NCI-H2029 (cell line): ENCODE data around the gene KIR2DL4.
"Not testable (repeated sequence)": the region's sequence is repeated elsewhere in the genome, so short reads cannot be mapped to it uniquely, and the experiment has no call there.

ENCODE experiments used
- DNase-seq: peaks from one replicate; lab custom pipeline; 2025; lab: John Stamatoyannopoulos, UW

The KIR2DL4 gene

GRCh38 chr19:54804571-54804970 lies 1.2 kb downstream of the KIR2DL4 start:
- DNase-seq, result no peak

GRCh38 chr19:54805665-54806515 lies 2.5 kb downstream of the KIR2DL4 start:
- DNase-seq, result no peak

GRCh38 chr19:54806516-54806838 lies 3.1 kb downstream of the KIR2DL4 start:
- DNase-seq, result no peak

- not testable (repeated sequence) for DNase-seq
Observed at GRCh38 chr19:54814571-54814970, 11.2 kb downstream of the KIR2DL4 start.

GRCh38 chr19:54816251-54816650 lies 12.8 kb downstream of the KIR2DL4 start, which contains the start of gene KIR3DL1:
Gene KIR3DL1, plus strand, starts transcription at chr19:54816468.
- not testable (repeated sequence) for DNase-seq

- DNase-seq, result no peak
Observed at GRCh38 chr19:54817670-54818536, 14.5 kb downstream of the KIR2DL4 start.

GRCh38 chr19:54824416-54824815 lies 21.0 kb downstream of the KIR2DL4 start:
- not testable (repeated sequence) for DNase-seq

- not testable (repeated sequence) for DNase-seq
Observed at GRCh38 chr19:54825326-54825725, 21.9 kb downstream of the KIR2DL4 start.

GRCh38 chr19:54828064-54828463 lies 24.7 kb downstream of the KIR2DL4 start:
- DNase-seq, result not testable (repeated sequence)

GRCh38 chr19:54832496-54832895 lies 29.1 kb downstream of the KIR2DL4 start, which contains the start of gene KIR2DS4:
Gene KIR2DS4, plus strand, starts transcription at chr19:54832676.
- not testable (repeated sequence) for DNase-seq

GRCh38 chr19:54835126-54835525 lies 31.7 kb downstream of the KIR2DL4 start:
- DNase-seq, result not testable (repeated sequence)

- DNase-seq, result not testable (repeated sequence)
Observed at GRCh38 chr19:54837522-54837921, 34.1 kb downstream of the KIR2DL4 start.

- not testable (repeated sequence) for DNase-seq
Observed at GRCh38 chr19:54843171-54843570, 39.8 kb downstream of the KIR2DL4 start.

- not testable (repeated sequence) for DNase-seq
Observed at GRCh38 chr19:54850061-54850640, 46.7 kb downstream of the KIR2DL4 start, which contains the start of gene KIR3DL2. Gene KIR3DL2, plus strand, starts transcription at chr19:54850443. Its CDS starts 33 bp downstream, at chr19:54850476.

GRCh38 chr19:54850930-54851329 lies 47.5 kb downstream of the KIR2DL4 start:
- DNase-seq, result peak; percentile 4

GRCh38 chr19:54851353-54851752 lies 47.9 kb downstream of the KIR2DL4 start:
- no peak for DNase-seq

GRCh38 chr19:54855241-54855640 lies 51.8 kb downstream of the KIR2DL4 start:
- DNase-seq, result not testable (repeated sequence)

- DNase-seq, result not testable (repeated sequence)
Observed at GRCh38 chr19:54858476-54858875, 55.1 kb downstream of the KIR2DL4 start.

- DNase-seq, result not testable (repeated sequence)
Observed at GRCh38 chr19:54859421-54859820, 56.0 kb downstream of the KIR2DL4 start.

- not testable (repeated sequence) for DNase-seq
Observed at GRCh38 chr19:54863459-54863858, 60.0 kb downstream of the KIR2DL4 start.
